Heart left ventricle (tissue), 13 donors: ENCODE measurements around the gene COPS2.

Experiments used
- POLR2A ChIP-seq, 2 donors: fragments of 450-650 bp; IDR thresholded peaks; one replicate each; pipeline ENCODE4 v1.6.1; 2017; ENCODE audit warnings: antibody characterized with exemption in 2 of 2, mild to moderate bottlenecking in 2 of 2, moderate library complexity in 2 of 2
- TF ChIP-seq, protein P1 (sequence below), 12 donors: fragments of 200-600 bp; sonication (generic) in 4 of 12; IDR thresholded peaks; one replicate each; pipeline versions ENCODE4 v1.5.0 to v1.8.0; 2018 to 2022; ENCODE audit warnings: antibody characterized with exemption in 12 of 12, mild to moderate bottlenecking in 5 of 12
- donor health status: ischemic (EF 13 %, LVEDD 7.1; RV severe dilation, severe dysfunction).
- donor health status: DM: no; HTN: yes; CAD: no.
- donor health status: DM: no; HTN: no; CAD: no.
- donor health status: ischemic (EF 25% LVEDD 6.9; RV normal size, moderate dysfunction).
- donor health status: ischemic (EF 25% LVEDD 5.7; RV mildly dilated, moderate dysfunction).
- donor health status: ischemic (EF 35%, LVEDD 5.7; RV mildly dilated, moderate dysfunction).
- donor health status: nonischemic (EF 11% LVEDD 7.7; RV severe dilation, severe dysfunction).
- donor health status: DM: yes; HTN: yes; CAD: no.
- donor health status: PGD.
- donor health status: ischemic (EF 29% LVEDD 5.4; RV normal size, mild dysfunction).
- donor health status: nonischemic (EF 23%, LVEDD 6.1; RV moderate dilation, normal function).

DNA sequence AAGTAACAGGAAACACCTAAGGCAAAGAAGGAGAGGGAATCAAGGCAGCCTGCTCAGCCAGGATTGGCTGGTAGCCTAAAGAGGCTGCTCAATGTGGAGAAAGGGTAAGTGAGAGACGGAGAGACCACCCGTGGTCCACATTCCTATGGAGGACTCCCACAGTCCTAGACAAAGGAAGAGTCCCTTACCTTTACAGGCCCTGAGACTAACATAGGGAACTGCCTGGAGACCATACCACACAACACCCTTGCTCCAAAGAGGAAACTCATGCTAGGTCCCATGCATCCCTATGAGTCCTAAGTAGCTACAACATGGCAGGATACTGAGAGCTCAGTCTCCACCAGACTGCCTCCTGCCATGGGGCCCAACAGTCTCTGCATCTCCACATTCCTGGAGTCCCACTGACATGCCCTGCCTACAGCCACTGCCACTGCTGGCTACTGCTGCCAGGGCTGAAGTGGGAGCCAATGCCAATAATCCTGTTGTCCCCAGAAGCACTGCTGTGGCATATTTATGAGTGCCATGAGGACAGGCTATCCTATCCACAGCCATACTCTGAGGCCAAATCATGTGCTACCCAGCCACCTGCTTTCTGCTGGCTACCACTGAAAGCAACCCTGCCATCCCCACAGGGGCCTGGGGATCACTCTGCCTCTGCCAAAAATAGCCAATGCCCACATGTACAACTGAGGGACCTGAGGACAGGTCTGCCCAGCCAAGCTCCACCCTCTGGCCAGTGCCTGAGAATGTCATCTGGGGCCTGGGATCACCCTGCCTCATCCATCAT is 45.0 kb downstream of the COPS2 start:
- TF ChIP-seq, protein P1, sequence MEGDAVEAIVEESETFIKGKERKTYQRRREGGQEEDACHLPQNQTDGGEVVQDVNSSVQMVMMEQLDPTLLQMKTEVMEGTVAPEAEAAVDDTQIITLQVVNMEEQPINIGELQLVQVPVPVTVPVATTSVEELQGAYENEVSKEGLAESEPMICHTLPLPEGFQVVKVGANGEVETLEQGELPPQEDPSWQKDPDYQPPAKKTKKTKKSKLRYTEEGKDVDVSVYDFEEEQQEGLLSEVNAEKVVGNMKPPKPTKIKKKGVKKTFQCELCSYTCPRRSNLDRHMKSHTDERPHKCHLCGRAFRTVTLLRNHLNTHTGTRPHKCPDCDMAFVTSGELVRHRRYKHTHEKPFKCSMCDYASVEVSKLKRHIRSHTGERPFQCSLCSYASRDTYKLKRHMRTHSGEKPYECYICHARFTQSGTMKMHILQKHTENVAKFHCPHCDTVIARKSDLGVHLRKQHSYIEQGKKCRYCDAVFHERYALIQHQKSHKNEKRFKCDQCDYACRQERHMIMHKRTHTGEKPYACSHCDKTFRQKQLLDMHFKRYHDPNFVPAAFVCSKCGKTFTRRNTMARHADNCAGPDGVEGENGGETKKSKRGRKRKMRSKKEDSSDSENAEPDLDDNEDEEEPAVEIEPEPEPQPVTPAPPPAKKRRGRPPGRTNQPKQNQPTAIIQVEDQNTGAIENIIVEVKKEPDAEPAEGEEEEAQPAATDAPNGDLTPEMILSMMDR (IDR thresholded peaks at IDR 0.05) = no peak
- TF ChIP-seq POLR2A (IDR thresholded peaks at IDR 0.05) = no peak
